K562 (cell line): Measurements from ENCODE around the gene ANAPC2. TPM values are rescaled to one million over a fixed set of nuclear protein-coding genes. Genes with fewer than 3 reads are reported as not detected.
A peak's percentile ranks its signal among the peaks of the same experiment; 100 is the strongest.

Experiments used
- ATF1 ChIP-seq, 2 experiments: fragments of 450-650 bp in 1 of 2; IDR thresholded peaks; 2 replicates each; pipeline ENCODE4 v1.6.1; 2016; ENCODE audit warnings: missing compliant biosample characterization in 1 of 2, missing genetic modification characterization in 1 of 2
- CTBP1 ChIP-seq: fragments of 450-650 bp; IDR thresholded peaks from 2 replicates; pipeline ENCODE4 v1.6.1; 2016; ENCODE audit warnings: borderline replicate concordance
- JUND ChIP-seq, 2 experiments: IDR thresholded peaks; 2 replicates in 1 of 2; 3 replicates in 1 of 2; pipeline ENCODE4 v1.6.1; 2011; ENCODE audit warnings: borderline replicate concordance in 2 of 2, low read depth in 2 of 2, low read length in 2 of 2, improper control_type of control experiment in 1 of 2, missing biosample characterization in 1 of 2, missing genetic modification characterization in 1 of 2, missing genetic modification reagents in 1 of 2
- KDM5B ChIP-seq: fragments of 200-600 bp; sonication (generic); IDR thresholded peaks from 2 replicates; pipeline ENCODE4 v1.6.1; 2012; ENCODE audit warnings: low read depth, mild to moderate bottlenecking, moderate library complexity, low read length, control low read depth, inconsistent platforms; ENCODE audit not compliant: insufficient replicate concordance
- KHSRP ChIP-seq: fragments of 450-650 bp; IDR thresholded peaks from 2 replicates; pipeline ENCODE4 v1.6.1; 2017
- KLF13 ChIP-seq: fragments of 450-650 bp; IDR thresholded peaks from 2 replicates; pipeline ENCODE4 v1.6.1; 2016; ENCODE audit warnings: missing genetic modification characterization, low read depth, mild to moderate bottlenecking, missing compliant biosample characterization, moderate library complexity, borderline replicate concordance
- MAZ ChIP-seq, 2 experiments: fragments of 450-650 bp in 1 of 2; sonication (generic) in 1 of 2; formaldehyde crosslinking; IDR thresholded peaks in 1 of 2; conservative IDR thresholded peaks in 1 of 2; 2 replicates each; pipeline versions ENCODE4 v1.4.0 to v1.5.0; 2020; ENCODE audit warnings: mild to moderate bottlenecking in 1 of 2, missing genetic modification reagents in 1 of 2
- NONO ChIP-seq, 2 experiments: fragments of 200-400 bp in 1 of 2; fragments of 450-650 bp in 1 of 2; formaldehyde crosslinking in 1 of 2; IDR thresholded peaks; 2 replicates each; pipeline ENCODE4 v1.6.1; 2017; ENCODE audit warnings: low read depth in 2 of 2, mild to moderate bottlenecking in 2 of 2, moderate library complexity in 2 of 2, low read length in 1 of 2
- POLR2A ChIP-seq: fragments of 450-650 bp; conservative IDR thresholded peaks from 2 replicates; pipeline ENCODE4 v1.6.1; 2016
- POLR2AphosphoS5 ChIP-seq: IDR thresholded peaks from 2 replicates; pipeline ENCODE4 v1.6.1; 2011; ENCODE audit warnings: mild to moderate bottlenecking, low read depth, low read length, moderate library complexity; ENCODE audit not compliant: control insufficient read depth, insufficient read depth
- SAP30 ChIP-seq: fragments of 200-600 bp; sonication (generic); IDR thresholded peaks from 2 replicates; pipeline ENCODE4 v1.6.1; 2012; ENCODE audit warnings: borderline replicate concordance, low read depth, mild to moderate bottlenecking, moderate library complexity, low read length, control low read depth, inconsistent platforms; ENCODE audit not compliant: insufficient read depth, poor library complexity, severe bottlenecking
- SIN3B ChIP-seq: fragments of 450-650 bp; IDR thresholded peaks from 2 replicates; pipeline ENCODE4 v1.6.1; 2017; ENCODE audit warnings: low read depth, mild to moderate bottlenecking, moderate library complexity
- STAG1 ChIP-seq: sonication (generic); formaldehyde crosslinking; IDR thresholded peaks from 2 replicates; pipeline ENCODE4 v1.5.0; 2020; ENCODE audit warnings: missing genetic modification reagents, borderline replicate concordance
- polyA plus RNA-seq, 8 experiments: library from polyadenylated mRNA; depleted of rRNA in 4 of 8; stranded (reverse) in 5 of 8; unstranded in 3 of 8; fragments of >200 nt; fragmentation: Nextera tagmentation in 2 of 8; fragmentation: Illumina TruSeq in 1 of 8; extraction: Ambion mirVana in 2 of 8; extraction: Trizol in 1 of 8; gene quantifications; 2 replicates each; pipeline versions ENCODE4 v1.2.1 to v1.2.3, GENCODE V29; 2011 to 2014; ENCODE audit warnings: inconsistent platforms in 1 of 8, missing spikeins in 1 of 8
- total RNA-seq, 7 experiments: library from RNA; depleted of rRNA in 6 of 7; stranded (reverse); fragments of >200 nt in 6 of 7; fragmentation: Illumina TruSeq in 2 of 7; extraction: Trizol in 2 of 7; gene quantifications; 2 replicates each; pipeline versions ENCODE4 v1.2.1 to v1.2.3, GENCODE V29; 2011 to 2021; ENCODE audit warnings: low replicate concordance in 1 of 7
- TF ChIP-seq, protein P1 (sequence below): fragments of 200-800 bp; sonication (Bioruptor generic); IDR thresholded peaks from 2 replicates; pipeline ENCODE4 v1.6.1; 2017; ENCODE audit warnings: missing genetic modification characterization, missing compliant biosample characterization
- TF ChIP-seq, protein P2 (sequence below): sonication (generic); formaldehyde crosslinking; IDR thresholded peaks from 2 replicates; pipeline ENCODE4 v1.8.0; 2022; ENCODE audit warnings: mild to moderate bottlenecking, missing genetic modification reagents
- TF ChIP-seq, protein P3 (sequence below): fragments of 450-650 bp; IDR thresholded peaks from 2 replicates; pipeline ENCODE4 v1.6.1; 2014; ENCODE audit warnings: low read depth, mild to moderate bottlenecking, moderate library complexity, borderline replicate concordance

The ANAPC2 gene
- total and polyA plus RNA-seq, 9 of the 15 experiments (the other 6 are each of a cell fraction or from before 2014, with no cell fraction given), result 0.11 to 56.5 (median 17.1) TPM; not detected in 1

DNA sequence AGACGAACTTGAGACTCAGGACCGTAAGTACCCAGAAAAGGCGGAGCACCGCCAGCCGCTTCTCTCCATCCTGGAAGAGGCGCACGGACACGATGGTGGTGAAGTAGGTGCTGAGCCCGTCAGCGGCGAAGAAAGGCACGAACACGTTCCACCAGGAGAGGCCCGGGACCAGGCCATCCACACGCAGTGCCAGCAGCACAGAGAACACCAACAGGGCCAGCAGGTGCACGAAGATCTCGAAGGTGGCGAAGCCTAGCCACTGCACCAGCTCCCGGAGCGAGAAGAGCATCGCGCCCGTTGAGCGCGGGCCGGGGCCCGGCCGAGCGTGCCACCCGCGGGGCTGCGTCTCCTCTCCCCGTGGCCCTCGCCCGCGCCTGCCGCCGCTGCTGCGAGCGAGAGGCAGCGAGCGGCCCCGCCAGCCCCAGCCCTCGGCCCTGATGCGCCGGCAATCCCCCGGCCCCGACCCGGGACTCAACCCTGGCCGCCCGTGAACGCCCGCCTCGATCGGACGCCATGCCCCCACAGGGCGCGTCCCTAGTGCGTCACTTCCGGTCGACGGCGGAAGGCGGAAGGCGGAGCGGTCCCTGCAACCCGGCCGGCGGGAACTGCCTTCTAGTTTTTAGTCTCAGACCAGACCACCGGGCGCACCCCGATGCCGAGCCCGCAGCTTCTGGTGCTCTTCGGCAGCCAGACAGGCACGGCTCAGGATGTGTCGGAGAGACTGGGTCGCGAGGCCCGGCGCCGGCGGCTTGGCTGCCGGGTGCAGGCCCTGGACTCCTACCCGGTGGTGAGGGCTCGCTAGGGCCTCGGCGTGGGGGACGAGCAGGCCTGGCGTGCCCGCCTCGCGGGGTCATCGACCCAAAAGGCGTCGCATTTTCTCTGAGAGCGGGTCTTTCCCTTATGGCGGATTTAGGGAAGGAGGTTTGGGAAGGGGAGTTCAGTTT, 17.0 kb upstream of the ANAPC2 start, which contains the start of the genes NDOR1 and TMEM203 (continued):
- TF ChIP-seq POLR2AphosphoS5 (peak; percentile 82), CTBP1 (peak; percentile 62), NONO (IDR thresholded peaks at IDR 0.05; ENCODE audit: low read depth in 2 of 2, low read length in 1 of 2) (peak; percentile 28 to 73; a peak in 2 of 4 replicates), SIN3B (peak; percentile 100), POLR2A (peak; percentile 85), JUND (IDR thresholded peaks at IDR 0.05; ENCODE audit: borderline replicate concordance, low read depth, low read length) (0 out of 2 replicates have a peak, but pooled peaks have one; percentile 44), JUND (tag; IDR thresholded peaks at IDR 0.05; ENCODE audit: borderline replicate concordance, low read depth, low read length) (no peak), KLF13 (tag) (0 out of 2 replicates have a peak, but pooled peaks have one; percentile 26), MAZ (CRISPR knock-in tag; conservative IDR thresholded peaks at IDR 0.05 in 1 of 2, IDR thresholded peaks at IDR 0.05 in 1 of 2) (peak; percentile 86), KDM5B (peak; percentile 87), ATF1 (CRISPR knock-in tag; IDR thresholded peaks at IDR 0.05) (peak; percentile 94), ATF1 (tag; IDR thresholded peaks at IDR 0.05) (peak; percentile 98), STAG1 (CRISPR knock-in tag) (0 out of 2 replicates have a peak, but pooled peaks have one; percentile 11), KHSRP (0 out of 2 replicates have a peak, but pooled peaks have one; percentile 56), SAP30 (peak; percentile 94)
- TF ChIP-seq, protein P1, sequence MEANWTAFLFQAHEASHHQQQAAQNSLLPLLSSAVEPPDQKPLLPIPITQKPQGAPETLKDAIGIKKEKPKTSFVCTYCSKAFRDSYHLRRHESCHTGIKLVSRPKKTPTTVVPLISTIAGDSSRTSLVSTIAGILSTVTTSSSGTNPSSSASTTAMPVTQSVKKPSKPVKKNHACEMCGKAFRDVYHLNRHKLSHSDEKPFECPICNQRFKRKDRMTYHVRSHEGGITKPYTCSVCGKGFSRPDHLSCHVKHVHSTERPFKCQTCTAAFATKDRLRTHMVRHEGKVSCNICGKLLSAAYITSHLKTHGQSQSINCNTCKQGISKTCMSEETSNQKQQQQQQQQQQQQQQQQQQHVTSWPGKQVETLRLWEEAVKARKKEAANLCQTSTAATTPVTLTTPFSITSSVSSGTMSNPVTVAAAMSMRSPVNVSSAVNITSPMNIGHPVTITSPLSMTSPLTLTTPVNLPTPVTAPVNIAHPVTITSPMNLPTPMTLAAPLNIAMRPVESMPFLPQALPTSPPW (CRISPR knock-in tag), result peak; percentile 54; the same call in 1 of the 2 replicates
- TF ChIP-seq, protein P2, sequence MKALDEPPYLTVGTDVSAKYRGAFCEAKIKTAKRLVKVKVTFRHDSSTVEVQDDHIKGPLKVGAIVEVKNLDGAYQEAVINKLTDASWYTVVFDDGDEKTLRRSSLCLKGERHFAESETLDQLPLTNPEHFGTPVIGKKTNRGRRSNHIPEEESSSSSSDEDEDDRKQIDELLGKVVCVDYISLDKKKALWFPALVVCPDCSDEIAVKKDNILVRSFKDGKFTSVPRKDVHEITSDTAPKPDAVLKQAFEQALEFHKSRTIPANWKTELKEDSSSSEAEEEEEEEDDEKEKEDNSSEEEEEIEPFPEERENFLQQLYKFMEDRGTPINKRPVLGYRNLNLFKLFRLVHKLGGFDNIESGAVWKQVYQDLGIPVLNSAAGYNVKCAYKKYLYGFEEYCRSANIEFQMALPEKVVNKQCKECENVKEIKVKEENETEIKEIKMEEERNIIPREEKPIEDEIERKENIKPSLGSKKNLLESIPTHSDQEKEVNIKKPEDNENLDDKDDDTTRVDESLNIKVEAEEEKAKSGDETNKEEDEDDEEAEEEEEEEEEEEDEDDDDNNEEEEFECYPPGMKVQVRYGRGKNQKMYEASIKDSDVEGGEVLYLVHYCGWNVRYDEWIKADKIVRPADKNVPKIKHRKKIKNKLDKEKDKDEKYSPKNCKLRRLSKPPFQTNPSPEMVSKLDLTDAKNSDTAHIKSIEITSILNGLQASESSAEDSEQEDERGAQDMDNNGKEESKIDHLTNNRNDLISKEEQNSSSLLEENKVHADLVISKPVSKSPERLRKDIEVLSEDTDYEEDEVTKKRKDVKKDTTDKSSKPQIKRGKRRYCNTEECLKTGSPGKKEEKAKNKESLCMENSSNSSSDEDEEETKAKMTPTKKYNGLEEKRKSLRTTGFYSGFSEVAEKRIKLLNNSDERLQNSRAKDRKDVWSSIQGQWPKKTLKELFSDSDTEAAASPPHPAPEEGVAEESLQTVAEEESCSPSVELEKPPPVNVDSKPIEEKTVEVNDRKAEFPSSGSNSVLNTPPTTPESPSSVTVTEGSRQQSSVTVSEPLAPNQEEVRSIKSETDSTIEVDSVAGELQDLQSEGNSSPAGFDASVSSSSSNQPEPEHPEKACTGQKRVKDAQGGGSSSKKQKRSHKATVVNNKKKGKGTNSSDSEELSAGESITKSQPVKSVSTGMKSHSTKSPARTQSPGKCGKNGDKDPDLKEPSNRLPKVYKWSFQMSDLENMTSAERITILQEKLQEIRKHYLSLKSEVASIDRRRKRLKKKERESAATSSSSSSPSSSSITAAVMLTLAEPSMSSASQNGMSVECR (CRISPR knock-in tag), result peak; percentile 89
- TF ChIP-seq, protein P3, sequence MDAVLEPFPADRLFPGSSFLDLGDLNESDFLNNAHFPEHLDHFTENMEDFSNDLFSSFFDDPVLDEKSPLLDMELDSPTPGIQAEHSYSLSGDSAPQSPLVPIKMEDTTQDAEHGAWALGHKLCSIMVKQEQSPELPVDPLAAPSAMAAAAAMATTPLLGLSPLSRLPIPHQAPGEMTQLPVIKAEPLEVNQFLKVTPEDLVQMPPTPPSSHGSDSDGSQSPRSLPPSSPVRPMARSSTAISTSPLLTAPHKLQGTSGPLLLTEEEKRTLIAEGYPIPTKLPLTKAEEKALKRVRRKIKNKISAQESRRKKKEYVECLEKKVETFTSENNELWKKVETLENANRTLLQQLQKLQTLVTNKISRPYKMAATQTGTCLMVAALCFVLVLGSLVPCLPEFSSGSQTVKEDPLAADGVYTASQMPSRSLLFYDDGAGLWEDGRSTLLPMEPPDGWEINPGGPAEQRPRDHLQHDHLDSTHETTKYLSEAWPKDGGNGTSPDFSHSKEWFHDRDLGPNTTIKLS, result peak; percentile 59; the same call in 1 of the 2 replicates
